Measurements from ENCODE around the gene FGFR4. TPM values are rescaled to one million over a fixed set of nuclear protein-coding genes. Genes with fewer than 3 reads are reported as not detected.
A peak's percentile ranks its signal among the peaks of the same experiment; 100 is the strongest.

Gene FGFR4
- total RNA-seq, 1 experiment from 2014 or later = 24.6 TPM

DNA sequence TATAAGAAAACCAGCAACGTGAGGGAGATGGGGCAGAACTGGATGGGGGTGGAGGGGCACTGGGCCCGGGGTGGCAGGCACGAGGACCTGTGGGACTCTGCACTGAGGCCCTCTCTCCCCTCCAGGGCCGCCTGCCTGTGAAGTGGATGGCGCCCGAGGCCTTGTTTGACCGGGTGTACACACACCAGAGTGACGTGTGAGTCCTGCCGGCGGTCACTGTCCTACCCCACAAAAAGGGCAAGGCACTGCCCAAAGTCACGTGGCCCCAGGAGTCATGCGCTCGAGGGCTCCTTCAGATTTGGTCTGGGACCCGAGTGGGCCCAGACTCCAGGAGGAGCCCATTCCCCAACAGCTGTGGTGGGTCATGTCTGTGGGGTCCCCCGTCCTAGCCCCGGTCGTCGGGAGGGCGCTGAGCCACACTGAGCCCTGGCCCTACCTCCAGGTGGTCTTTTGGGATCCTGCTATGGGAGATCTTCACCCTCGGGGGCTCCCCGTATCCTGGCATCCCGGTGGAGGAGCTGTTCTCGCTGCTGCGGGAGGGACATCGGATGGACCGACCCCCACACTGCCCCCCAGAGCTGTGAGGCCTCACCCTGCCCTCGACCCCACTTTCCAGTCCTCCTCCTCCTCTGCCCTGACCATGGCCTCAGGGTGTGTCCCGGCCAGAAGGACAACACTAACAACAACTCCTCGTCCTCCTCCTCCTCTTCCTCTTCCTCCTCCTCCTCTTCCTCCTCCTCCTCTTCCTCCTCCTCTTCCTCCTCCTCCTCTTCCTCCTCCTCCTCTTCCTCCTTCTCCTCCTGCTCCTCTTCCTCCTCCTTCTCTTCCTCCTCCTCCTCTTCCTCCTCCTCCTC lies 9.7 kb downstream of the FGFR4 start:
- H3K27me3 ChIP-seq (ENCODE audit: low read length) = no peaks in the 10 kb centered on the region
- no peaks in the 10 kb centered on the region for H4K20me1 ChIP-seq (ENCODE audit: low read length)
- no peaks in the 10 kb centered on the region for H3F3A ChIP-seq (ENCODE audit: low read length, unreplicated experiment)
- intact Hi-C loops (cut with micrococcal nuclease) = no loop called here
- no peak overlapping the region for H2AFZ ChIP-seq (ENCODE audit: low read length)
- TF ChIP-seq EZH2 (IDR thresholded peaks at IDR 0.05; ENCODE audit: low read length, unreplicated experiment) (no peak), EZH2phosphoT487 (IDR thresholded peaks at IDR 0.05; ENCODE audit: borderline replicate concordance, low read length) (no peak), CTCF (conservative IDR thresholded peaks at IDR 0.05; ENCODE audit: low read depth, low read length) (no peak)
- H3K27ac ChIP-seq (ENCODE audit: low read length) = no peak overlapping the region
- ChIA-PET CTCF (no interaction called here), POLR2A (ENCODE audit: unreplicated experiment) (no interaction called here)
- no peaks in the 10 kb centered on the region for H3K9me2 ChIP-seq (replicated peaks; ENCODE audit: low read length)
- H3K36me3 ChIP-seq (ENCODE audit: low read depth, low read length) = no peaks in the 10 kb centered on the region
- no TSS peak for BruUV-seq (replicated peaks)
- no peaks in the 10 kb centered on the region for H3K79me2 ChIP-seq (ENCODE audit: low read length)
- H3K4me3 ChIP-seq (ENCODE audit: low read length) = no peak overlapping the region
- H3K4me1 ChIP-seq (ENCODE audit: insufficient read depth, low read length) = no peaks in the 10 kb centered on the region; the same call in 1 of the 2 replicates
- no peaks in the 10 kb centered on the region for H3K9me3 ChIP-seq (ENCODE audit: low read length)
- no peak for DNase-seq
- no peak overlapping the region for H3K4me2 ChIP-seq (ENCODE audit: low read length)
- H3K9ac ChIP-seq (ENCODE audit: low read length) = no peak overlapping the region
- 0 out of 2 replicates have a peak, but pooled peaks have one; percentile 14 for ATAC-seq

DNA sequence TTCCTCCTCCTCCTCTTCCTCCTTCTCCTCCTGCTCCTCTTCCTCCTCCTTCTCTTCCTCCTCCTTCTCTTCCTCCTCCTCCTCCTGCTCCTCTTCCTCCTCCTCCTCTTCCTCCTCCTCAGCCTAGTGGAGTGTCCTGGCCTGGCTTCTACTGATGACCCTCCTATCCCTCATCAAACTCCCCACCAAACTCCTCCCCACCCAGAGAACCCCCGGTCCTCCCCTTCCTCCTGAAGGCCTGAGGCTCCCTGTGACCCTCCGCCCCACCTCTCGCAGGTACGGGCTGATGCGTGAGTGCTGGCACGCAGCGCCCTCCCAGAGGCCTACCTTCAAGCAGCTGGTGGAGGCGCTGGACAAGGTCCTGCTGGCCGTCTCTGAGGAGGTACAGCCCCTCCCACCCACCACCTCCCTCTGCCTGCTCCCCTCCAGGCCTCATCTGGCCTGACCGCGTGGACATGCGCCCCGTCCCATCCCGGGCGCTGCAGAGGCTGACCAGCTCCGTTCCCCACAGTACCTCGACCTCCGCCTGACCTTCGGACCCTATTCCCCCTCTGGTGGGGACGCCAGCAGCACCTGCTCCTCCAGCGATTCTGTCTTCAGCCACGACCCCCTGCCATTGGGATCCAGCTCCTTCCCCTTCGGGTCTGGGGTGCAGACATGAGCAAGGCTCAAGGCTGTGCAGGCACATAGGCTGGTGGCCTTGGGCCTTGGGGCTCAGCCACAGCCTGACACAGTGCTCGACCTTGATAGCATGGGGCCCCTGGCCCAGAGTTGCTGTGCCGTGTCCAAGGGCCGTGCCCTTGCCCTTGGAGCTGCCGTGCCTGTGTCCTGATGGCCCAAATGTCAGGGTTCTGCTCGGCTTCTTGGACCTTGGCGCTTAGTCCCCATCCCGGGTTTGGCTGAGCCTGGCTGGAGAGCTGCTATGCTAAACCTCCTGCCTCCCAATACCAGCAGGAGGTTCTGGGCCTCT lies 10.6 kb downstream of the FGFR4 start:
- BruUV-seq (replicated peaks) = no TSS peak
- intact Hi-C loops (cut with micrococcal nuclease) = no loop called here
- Histone ChIP-seq H3F3A (ENCODE audit: low read length, unreplicated experiment) (no peaks in the 10 kb centered on the region), H3K27ac (ENCODE audit: low read length) (no peak overlapping the region), H3K4me2 (ENCODE audit: low read length) (no peak overlapping the region), H3K4me1 (ENCODE audit: insufficient read depth, low read length) (no peaks in the 10 kb centered on the region; the same call in 1 of the 2 replicates), H2AFZ (ENCODE audit: low read length) (no peak overlapping the region), H3K4me3 (ENCODE audit: low read length) (no peak overlapping the region), H3K27me3 (ENCODE audit: low read length) (no peaks in the 10 kb centered on the region), H3K9me2 (replicated peaks; ENCODE audit: low read length) (no peaks in the 10 kb centered on the region), H4K20me1 (ENCODE audit: low read length) (no peaks in the 10 kb centered on the region), H3K36me3 (ENCODE audit: low read depth, low read length) (no peaks in the 10 kb centered on the region), H3K79me2 (ENCODE audit: low read length) (no peaks in the 10 kb centered on the region), H3K9me3 (ENCODE audit: low read length) (no peaks in the 10 kb centered on the region), H3K9ac (ENCODE audit: low read length) (no peak overlapping the region)
- DNase-seq = no peak
- CTCF ChIA-PET = no interaction called here
- TF ChIP-seq EZH2phosphoT487 (IDR thresholded peaks at IDR 0.05; ENCODE audit: borderline replicate concordance, low read length) = no peak
- POLR2A ChIA-PET (ENCODE audit: unreplicated experiment) = no interaction called here
- no peak for ATAC-seq

GRCh38 chr5:177098120-177098469 lies 11.4 kb downstream of the FGFR4 start:
- ChIA-PET CTCF (no interaction called here), POLR2A (ENCODE audit: unreplicated experiment) (no interaction called here)
- H2AFZ ChIP-seq (ENCODE audit: low read length) = no peak overlapping the region
- no peaks in the 10 kb centered on the region for H3K79me2 ChIP-seq (ENCODE audit: low read length)
- no peaks in the 10 kb centered on the region for H4K20me1 ChIP-seq (ENCODE audit: low read length)
- H3K9me3 ChIP-seq (ENCODE audit: low read length) = no peaks in the 10 kb centered on the region
- intact Hi-C loops (cut with micrococcal nuclease) = no loop called here
- TF ChIP-seq EZH2phosphoT487 (IDR thresholded peaks at IDR 0.05; ENCODE audit: borderline replicate concordance, low read length) (no peak), EZH2 (IDR thresholded peaks at IDR 0.05; ENCODE audit: low read length, unreplicated experiment) (no peak), CTCF (conservative IDR thresholded peaks at IDR 0.05; ENCODE audit: low read depth, low read length) (no peak)
- no peaks in the 10 kb centered on the region for H3F3A ChIP-seq (ENCODE audit: low read length, unreplicated experiment)
- no TSS peak for BruUV-seq (replicated peaks)
- H3K27me3 ChIP-seq (ENCODE audit: low read length) = no peaks in the 10 kb centered on the region
- no peak overlapping the region for H3K9ac ChIP-seq (ENCODE audit: low read length)
- H3K9me2 ChIP-seq (replicated peaks; ENCODE audit: low read length) = no peaks in the 10 kb centered on the region
- no peak for DNase-seq
- H3K36me3 ChIP-seq (ENCODE audit: low read depth, low read length) = no peaks in the 10 kb centered on the region
- no peaks in the 10 kb centered on the region; the same call in 1 of the 2 replicates for H3K4me1 ChIP-seq (ENCODE audit: insufficient read depth, low read length)
- no peak overlapping the region for H3K4me3 ChIP-seq (ENCODE audit: low read length)
- no peak overlapping the region for H3K27ac ChIP-seq (ENCODE audit: low read length)
- no peak for ATAC-seq
- no peak overlapping the region for H3K4me2 ChIP-seq (ENCODE audit: low read length)
